IPS-18a (cell line): ENCODE measurements around the gene CACNA1C.

Experiments
- H3K27ac ChIP-seq: one replicate; pipeline ENCODE4 v1.5.1; 2013; ENCODE audit warnings: low read length
- H3K27me3 ChIP-seq: one replicate; pipeline ENCODE4 v1.6.1; 2013; ENCODE audit warnings: mild to moderate bottlenecking, low read length; ENCODE audit not compliant: control insufficient read depth, insufficient read depth
- H3K36me3 ChIP-seq: one replicate; pipeline ENCODE4 v1.6.1; 2013; ENCODE audit warnings: low read depth, low read length; ENCODE audit not compliant: control insufficient read depth
- H3K4me1 ChIP-seq: one replicate; pipeline ENCODE4 v1.6.1; 2013; ENCODE audit warnings: low read depth, low read length; ENCODE audit not compliant: control insufficient read depth
- H3K4me3 ChIP-seq: one replicate; pipeline ENCODE4 v1.5.1; 2013; ENCODE audit warnings: low read length
- H3K9ac ChIP-seq: one replicate; pipeline ENCODE4 v1.6.1; 2013; ENCODE audit warnings: mild to moderate bottlenecking, low read length, moderate library complexity
- H3K9me3 ChIP-seq: one replicate; pipeline ENCODE4 v1.6.1; 2013; ENCODE audit warnings: low read depth, low read length; ENCODE audit not compliant: control insufficient read depth

Gene CACNA1C

DNA sequence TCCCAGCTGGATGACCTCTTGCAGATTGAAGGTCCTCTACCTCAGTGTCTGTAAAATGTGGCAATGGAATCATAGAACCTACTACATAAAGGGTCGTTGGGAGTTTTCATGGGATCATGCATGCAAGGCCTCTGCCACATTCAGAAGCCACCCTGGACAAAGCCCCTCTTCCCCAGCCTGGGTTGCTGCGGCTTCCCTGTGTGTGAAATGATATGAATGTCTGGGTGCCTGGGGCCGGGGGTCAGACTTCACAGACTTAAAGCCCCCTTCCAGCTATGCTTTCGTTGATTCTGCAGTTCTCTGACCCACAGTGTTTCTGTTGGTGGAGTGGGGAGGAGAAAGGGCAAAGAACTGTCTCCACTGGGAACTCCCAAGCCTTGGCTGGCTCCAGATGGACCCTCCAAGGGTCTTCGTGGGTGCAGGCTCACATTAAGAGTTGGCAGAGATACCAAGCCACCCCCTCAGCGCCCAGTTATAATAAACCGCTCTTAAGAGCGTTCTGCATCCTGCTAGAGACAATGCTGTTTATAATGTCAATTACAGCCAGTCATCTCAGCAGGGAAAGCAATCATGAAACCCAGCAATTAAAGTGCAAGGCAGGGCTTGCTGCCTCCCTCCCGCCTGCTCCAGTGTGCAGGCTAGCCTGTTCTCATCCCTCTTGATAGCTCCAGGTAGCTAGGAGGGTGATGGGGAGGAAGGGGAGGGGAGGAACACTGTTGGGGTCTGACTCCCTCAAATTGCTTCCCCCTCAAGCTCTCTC is 531.0 kb downstream of the CACNA1C start:
- peaks cover 30% of the 10 kb centered on the region for H3K27me3 ChIP-seq

DNA sequence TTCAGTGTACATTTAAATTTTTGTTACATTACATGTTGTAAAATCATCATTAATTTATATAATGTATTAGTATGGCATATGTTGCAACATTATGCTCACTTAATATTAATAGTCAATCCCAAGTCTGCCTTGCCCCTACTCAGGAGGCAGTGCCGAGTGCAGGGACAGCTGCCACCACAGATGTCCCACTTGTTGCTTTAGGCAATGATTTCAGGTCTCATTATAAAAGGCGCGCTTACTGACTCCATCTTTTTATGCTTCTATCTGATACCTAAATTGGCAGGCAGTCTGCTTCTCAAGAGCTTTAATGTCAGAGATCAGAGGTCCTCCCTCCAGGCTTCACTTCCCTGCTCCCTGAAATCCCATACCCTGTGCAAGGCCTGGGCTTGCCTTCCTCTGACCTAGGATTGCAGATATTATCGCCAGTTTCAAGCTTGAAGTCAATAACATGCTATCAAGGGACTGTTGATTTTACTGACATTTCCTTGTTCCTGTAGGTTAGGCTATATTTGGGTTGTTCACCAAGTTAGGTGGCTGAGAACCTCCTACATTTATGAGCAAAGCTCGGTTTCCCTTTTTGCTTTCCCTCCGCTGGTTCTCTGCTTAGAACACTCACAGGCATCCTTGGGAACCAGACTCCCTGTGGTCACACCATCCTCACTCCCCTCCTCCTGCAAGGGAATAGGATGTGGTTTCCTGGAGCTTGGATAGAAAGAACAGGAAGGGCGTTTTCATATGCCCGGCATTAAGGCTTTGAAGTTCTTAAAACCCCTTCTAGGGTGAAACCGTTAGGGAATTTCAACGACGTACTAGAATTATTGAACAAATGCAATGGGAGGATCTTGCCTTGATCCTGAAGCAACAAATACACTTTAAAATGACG is 533.6 kb downstream of the CACNA1C start:
- Histone ChIP-seq H3K4me1 (peaks cover 9% of the 10 kb centered on the region), H3K9ac (no peak overlapping the region), H3K27me3 (peaks cover 30% of the 10 kb centered on the region), H3K4me3 (no peak overlapping the region), H3K27ac (no peak overlapping the region), H3K9me3 (no peaks in the 10 kb centered on the region), H3K36me3 (no peaks in the 10 kb centered on the region)

More for the DNA sequence above, 531.0 kb downstream of the CACNA1C start:
- Histone ChIP-seq H3K27ac (no peak overlapping the region), H3K4me1 (peaks cover 9% of the 10 kb centered on the region), H3K9me3 (no peaks in the 10 kb centered on the region), H3K4me3 (no peak overlapping the region), H3K9ac (no peak overlapping the region), H3K36me3 (no peaks in the 10 kb centered on the region)

DNA sequence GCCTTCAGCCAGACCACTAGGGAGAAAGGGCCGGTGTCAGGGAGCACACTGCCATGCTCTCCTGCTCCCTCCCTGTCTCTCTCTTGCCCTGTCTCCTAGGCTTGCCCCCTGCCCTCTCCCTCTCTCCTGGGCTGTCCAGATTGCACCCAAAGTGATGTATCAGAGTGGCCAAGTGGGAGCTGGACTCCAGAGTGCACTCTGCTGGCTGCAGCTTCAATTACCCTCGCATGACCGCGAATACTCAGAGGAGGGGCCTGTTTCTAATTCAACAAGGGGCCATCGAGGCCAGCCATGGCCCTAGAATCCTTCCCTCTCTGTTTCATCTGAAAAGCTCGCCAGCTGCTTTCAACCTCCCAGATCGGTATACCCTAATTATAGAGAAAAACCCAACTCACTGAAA is 535.6 kb downstream of the CACNA1C start:
- no peaks in the 10 kb centered on the region for H3K36me3 ChIP-seq
- H3K9me3 ChIP-seq = peaks cover 4% of the 10 kb centered on the region
- peaks cover 16% of the 10 kb centered on the region for H3K27me3 ChIP-seq
- no peak overlapping the region for H3K4me3 ChIP-seq
- no peak overlapping the region for H3K27ac ChIP-seq
- no peak overlapping the region for H3K9ac ChIP-seq
- peaks cover 9% of the 10 kb centered on the region for H3K4me1 ChIP-seq

DNA sequence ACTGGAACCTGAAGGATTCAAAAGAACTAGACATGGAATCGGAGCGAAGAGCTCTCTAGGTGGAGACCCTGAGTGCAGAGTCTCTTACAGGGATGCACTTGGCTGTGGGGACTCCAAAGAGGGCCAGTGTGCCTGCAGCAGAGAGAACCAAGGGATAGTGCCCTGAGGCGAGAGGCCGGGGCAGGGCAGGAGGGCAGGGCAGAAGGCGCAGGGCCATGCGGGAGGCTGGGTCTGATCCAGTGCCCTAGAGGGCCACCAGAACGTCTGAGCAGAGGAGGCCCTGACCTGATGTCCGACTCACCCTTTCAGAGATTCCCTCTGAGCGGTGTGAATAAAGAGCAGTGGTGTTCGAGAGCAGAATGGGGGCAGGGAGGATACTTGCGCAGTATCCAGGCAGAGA is 536.6 kb downstream of the CACNA1C start:
- Histone ChIP-seq H3K4me3 (no peak overlapping the region), H3K4me1 (peaks cover 9% of the 10 kb centered on the region), H3K27ac (no peak overlapping the region), H3K9ac (no peak overlapping the region), H3K9me3 (peaks cover 14% of the 10 kb centered on the region), H3K36me3 (no peaks in the 10 kb centered on the region), H3K27me3 (peaks cover 5% of the 10 kb centered on the region)

DNA sequence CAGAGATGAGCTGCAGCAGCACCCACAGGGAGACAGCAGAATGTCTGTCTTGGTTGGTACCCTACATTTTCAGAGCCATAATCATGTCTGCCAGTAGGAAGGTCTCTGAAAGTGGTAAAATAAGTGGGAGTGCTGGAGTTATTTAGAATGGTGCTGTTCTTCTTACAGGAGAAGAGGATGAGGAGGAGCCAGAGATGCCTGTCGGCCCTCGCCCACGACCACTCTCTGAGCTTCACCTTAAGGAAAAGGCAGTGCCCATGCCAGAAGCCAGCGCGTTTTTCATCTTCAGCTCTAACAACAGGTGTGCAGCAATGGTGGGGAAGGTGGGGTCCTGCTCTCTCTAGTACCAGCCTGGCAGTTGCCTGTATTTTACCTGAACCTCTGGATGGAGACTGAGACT is 540.3 kb downstream of the CACNA1C start:
- peaks cover 14% of the 10 kb centered on the region for H3K9me3 ChIP-seq
- no peak overlapping the region for H3K27ac ChIP-seq
- no peak overlapping the region for H3K9ac ChIP-seq
- H3K27me3 ChIP-seq = no peaks in the 10 kb centered on the region
- no peaks in the 10 kb centered on the region for H3K4me1 ChIP-seq
- H3K4me3 ChIP-seq = no peak overlapping the region
- H3K36me3 ChIP-seq = no peaks in the 10 kb centered on the region

DNA sequence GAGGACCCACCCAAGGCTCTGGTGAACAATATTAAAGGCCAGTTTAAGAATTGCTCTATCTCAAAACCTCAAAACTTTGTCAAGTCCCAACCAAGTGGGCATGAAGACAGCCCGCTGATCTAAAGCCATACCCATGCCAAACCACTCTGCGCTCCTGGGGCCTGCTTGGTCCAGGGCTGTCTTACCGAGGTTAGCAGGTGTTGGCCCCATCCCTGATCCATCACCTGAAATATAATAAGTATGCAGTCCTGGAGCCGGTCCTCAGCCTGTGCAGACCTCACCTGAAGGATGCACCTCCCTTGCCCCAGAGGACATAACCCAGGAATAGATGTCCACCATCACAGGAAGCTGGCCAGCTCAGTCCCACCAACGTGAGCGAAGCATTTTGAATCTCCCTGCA is 543.7 kb downstream of the CACNA1C start:
- no peaks in the 10 kb centered on the region for H3K27me3 ChIP-seq
- no peak overlapping the region for H3K9ac ChIP-seq
- H3K9me3 ChIP-seq = peaks cover 14% of the 10 kb centered on the region
- no peaks in the 10 kb centered on the region for H3K36me3 ChIP-seq
- no peak overlapping the region for H3K4me3 ChIP-seq
- H3K4me1 ChIP-seq = no peaks in the 10 kb centered on the region
- H3K27ac ChIP-seq = no peak overlapping the region

DNA sequence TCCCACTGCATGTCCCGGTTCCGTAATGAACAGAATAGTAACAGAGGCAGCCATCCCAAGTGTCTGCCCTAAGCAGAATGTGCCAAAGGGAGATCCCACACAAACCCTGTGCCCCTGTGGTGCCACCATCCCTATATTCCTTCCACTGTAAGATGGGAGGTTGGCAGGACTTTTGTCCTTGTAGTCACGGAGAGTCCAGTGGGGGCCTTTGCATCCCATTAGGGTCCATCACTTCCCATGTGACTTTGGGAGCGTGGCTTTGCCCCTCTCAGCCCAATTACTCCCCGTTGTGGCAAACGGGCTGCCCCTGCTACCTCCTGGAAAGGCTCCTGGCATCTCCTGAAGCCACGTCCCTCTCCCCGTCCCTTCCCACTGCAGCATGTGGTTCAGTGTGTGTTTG is 552.5 kb downstream of the CACNA1C start:
- Histone ChIP-seq H3K9me3 (no peaks in the 10 kb centered on the region), H3K27ac (no peak overlapping the region), H3K36me3 (no peaks in the 10 kb centered on the region), H3K4me3 (no peak overlapping the region), H3K27me3 (no peaks in the 10 kb centered on the region), H3K4me1 (no peaks in the 10 kb centered on the region), H3K9ac (no peak overlapping the region)

DNA sequence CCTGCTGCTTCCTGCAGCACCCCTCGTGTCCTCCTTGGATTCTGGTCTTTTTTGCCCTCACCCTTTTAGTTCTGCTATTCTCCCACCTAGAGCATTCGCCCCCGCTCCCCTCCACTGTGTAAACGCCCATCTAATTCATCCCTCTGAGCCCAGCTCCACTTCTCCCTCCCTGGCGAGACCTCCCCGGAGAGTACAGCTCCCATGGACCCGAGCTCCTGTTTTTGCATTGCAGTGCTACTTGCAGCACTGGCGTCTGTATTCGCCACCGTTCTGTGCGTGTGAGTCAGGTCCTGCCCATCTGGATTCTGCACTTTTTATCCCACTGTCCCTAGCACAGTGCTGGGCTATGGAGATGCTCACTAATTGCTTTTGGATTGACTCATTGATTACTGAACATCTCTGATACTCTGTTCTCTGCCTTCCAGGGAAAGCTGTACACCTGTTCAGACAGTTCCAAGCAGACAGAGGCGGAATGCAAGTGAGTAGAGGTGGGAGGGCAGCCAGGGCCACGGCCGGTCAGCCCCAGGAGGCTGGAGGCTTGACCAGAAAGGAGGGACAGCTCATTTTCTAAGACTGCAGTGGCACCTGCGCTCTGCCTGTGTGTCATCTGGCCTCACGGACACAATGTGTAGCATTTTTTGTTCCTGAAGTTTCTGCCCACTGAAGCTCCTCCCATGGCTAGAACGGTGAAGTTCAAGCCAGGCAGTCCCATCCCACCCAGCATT is 553.6 kb downstream of the CACNA1C start:
- H3K27me3 ChIP-seq = no peaks in the 10 kb centered on the region
- H3K27ac ChIP-seq = no peak overlapping the region
- no peak overlapping the region for H3K4me3 ChIP-seq
- no peaks in the 10 kb centered on the region for H3K4me1 ChIP-seq
- no peaks in the 10 kb centered on the region for H3K36me3 ChIP-seq
- H3K9ac ChIP-seq = no peak overlapping the region
- no peaks in the 10 kb centered on the region for H3K9me3 ChIP-seq

DNA sequence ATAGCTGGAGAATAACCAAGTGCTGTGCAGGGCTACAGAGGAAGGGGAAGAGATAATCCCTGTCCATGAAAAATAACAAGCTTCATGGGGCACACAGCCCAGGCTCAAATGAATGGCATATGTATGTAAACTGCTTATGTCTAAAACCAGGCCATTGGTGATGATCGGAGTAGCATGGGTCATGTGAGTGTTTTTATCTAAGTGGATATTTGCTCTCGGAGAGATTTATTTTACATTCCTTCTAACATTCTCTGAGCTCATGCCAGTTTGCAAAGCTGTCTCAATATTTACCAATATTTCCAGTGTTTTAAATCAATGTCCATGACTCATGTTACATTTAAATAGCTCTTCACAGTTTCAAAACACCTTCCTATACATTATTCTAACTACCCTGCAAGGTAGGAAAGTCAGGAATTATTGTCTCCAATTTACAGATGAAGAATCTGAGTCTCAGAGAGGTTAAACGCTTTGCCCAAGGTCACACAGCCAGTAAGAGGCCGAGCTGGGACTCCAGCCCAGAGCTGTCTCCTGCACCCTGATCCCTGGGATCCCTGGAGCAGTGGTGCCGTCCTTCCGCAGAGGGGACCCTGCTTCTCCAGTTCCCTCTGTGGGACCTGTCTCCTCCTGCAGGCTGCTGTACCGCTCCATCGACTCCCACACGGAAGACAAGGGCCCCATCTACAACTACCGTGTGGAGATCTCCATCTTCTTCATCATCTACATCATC is 555.3 kb downstream of the CACNA1C start:
- Histone ChIP-seq H3K27me3 (no peaks in the 10 kb centered on the region), H3K9ac (no peak overlapping the region), H3K9me3 (no peaks in the 10 kb centered on the region), H3K27ac (no peak overlapping the region), H3K4me1 (no peaks in the 10 kb centered on the region), H3K36me3 (no peaks in the 10 kb centered on the region), H3K4me3 (no peak overlapping the region)

DNA sequence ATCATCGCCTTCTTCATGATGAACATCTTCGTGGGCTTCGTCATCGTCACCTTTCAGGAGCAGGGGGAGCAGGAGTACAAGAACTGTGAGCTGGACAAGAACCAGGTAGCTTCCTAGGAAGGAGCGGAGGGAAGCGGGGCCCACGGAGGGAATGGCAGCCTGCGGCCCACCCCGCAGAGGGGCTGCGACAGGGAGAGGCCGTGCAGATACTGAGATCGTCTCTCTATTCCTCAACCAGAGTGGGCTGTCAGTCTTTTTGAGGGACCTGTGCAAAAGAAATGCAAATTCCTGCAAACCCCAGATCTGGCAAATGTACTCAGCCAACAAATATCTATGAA is 555.8 kb downstream of the CACNA1C start:
- Histone ChIP-seq H3K27me3 (no peaks in the 10 kb centered on the region), H3K4me3 (no peak overlapping the region), H3K4me1 (no peaks in the 10 kb centered on the region), H3K36me3 (no peaks in the 10 kb centered on the region), H3K9ac (no peak overlapping the region), H3K9me3 (no peaks in the 10 kb centered on the region), H3K27ac (no peak overlapping the region)

DNA sequence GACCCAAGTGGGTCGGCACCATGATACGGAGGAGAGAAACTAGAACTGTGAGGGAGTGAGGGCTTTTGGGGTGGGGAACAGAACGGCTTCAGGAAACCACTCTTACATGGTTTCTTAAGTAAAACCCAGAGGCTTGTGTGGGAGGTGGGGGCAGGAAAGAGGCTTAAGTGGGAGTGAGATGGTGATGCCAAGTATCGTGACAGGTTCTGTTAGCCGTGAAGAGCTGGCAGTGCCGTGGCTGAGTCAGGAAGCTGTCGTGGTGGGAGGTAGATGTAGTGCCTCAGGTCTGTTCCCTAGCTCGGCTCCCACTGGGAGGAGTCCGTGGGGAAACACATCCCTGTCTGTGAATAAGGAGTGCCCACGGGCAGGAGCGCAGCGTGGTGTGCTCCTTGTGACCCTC is 556.2 kb downstream of the CACNA1C start:
- no peak overlapping the region for H3K9ac ChIP-seq
- no peaks in the 10 kb centered on the region for H3K9me3 ChIP-seq
- no peaks in the 10 kb centered on the region for H3K36me3 ChIP-seq
- H3K27ac ChIP-seq = no peak overlapping the region
- no peaks in the 10 kb centered on the region for H3K4me1 ChIP-seq
- no peak overlapping the region for H3K4me3 ChIP-seq
- no peaks in the 10 kb centered on the region for H3K27me3 ChIP-seq
